IMR-90 (cell line): ENCODE results near the gene GMEB1. TPM values are rescaled to one million over a fixed set of nuclear protein-coding genes. Genes with fewer than 3 reads are reported as not detected.

Source experiments
- ATAC-seq: fragments of 200-7000 bp; cut with Tn5 transposase; 2 replicates; pipeline ENCODE4 v1.9.1; 2020; ENCODE audit warnings: low read depth, mild to moderate bottlenecking, moderate library complexity
- BruUV-seq: library from RNA; stranded (reverse); fragments of 400-500 nt; replicated peaks from 2 replicates; lab custom pipeline; 2021; lab: Mats Ljungman, UMichigan
- CTCF ChIA-PET: fragments of 300-600 bp; formaldehyde crosslinking; extraction: SDS; loops from one replicate; lab custom pipeline; 2021; ENCODE audit warnings: antibody characterized with exemption; lab: Yijun Ruan, JAX
- POLR2A ChIA-PET: fragments of 300-600 bp; sonication (Branson Sonifier 250); formaldehyde crosslinking; loops from one replicate; lab custom pipeline; 2022; ENCODE audit warnings: antibody characterized with exemption; ENCODE audit not compliant: unreplicated experiment; lab: Charles Lee
- DNase-seq: peaks from one replicate; pipeline ENCODE4 v3.0.0; 2013
- H2AFZ ChIP-seq: replicated peaks from 2 replicates; pipeline ENCODE3; 2013; ENCODE audit warnings: low read length, mild to moderate bottlenecking; ENCODE audit not compliant: poor library complexity
- H2AK5ac ChIP-seq: 2 replicates; pipeline ENCODE4 v1.6.1; 2013; ENCODE audit warnings: low read depth, low read length, inconsistent platforms
- H2AK9ac ChIP-seq: replicated peaks from 2 replicates; pipeline ENCODE3; 2013; ENCODE audit warnings: mild to moderate bottlenecking, low read depth, low read length, moderate library complexity; ENCODE audit not compliant: poor library complexity
- H2BK120ac ChIP-seq: 2 replicates; pipeline ENCODE4 v1.6.1; 2013; ENCODE audit warnings: low read depth, low read length, inconsistent platforms
- H2BK15ac ChIP-seq: 3 replicates; pipeline ENCODE4 v1.6.1; 2013; ENCODE audit warnings: low read depth, low read length, inconsistent platforms
- H2BK20ac ChIP-seq: 2 replicates; pipeline ENCODE4 v1.6.1; 2013; ENCODE audit warnings: low read depth, mild to moderate bottlenecking, inconsistent platforms, low read length, moderate library complexity
- H2BK5ac ChIP-seq: 2 replicates; pipeline ENCODE4 v1.6.1; 2013; ENCODE audit warnings: mild to moderate bottlenecking, low read depth, low read length, inconsistent platforms; ENCODE audit not compliant: poor library complexity, severe bottlenecking
- H3K14ac ChIP-seq: replicated peaks from 2 replicates; pipeline ENCODE4 v1.6.1; 2013; ENCODE audit warnings: low read depth, low read length, inconsistent platforms
- H3K18ac ChIP-seq: 2 replicates; pipeline ENCODE4 v1.6.1; 2013; ENCODE audit warnings: low read depth, low read length, control low read depth
- H3K23ac ChIP-seq: 2 replicates; pipeline ENCODE4 v1.6.1; 2013; ENCODE audit warnings: low read depth, low read length, inconsistent platforms
- H3K27ac ChIP-seq: 2 replicates; pipeline ENCODE4 v1.5.1; 2013; ENCODE audit warnings: mild to moderate bottlenecking, control low read depth, low read length; ENCODE audit not compliant: insufficient read depth
- H3K27me3 ChIP-seq: 2 replicates; pipeline ENCODE4 v1.6.1; 2013; ENCODE audit warnings: low read length; ENCODE audit not compliant: control insufficient read depth, insufficient read depth
- H3K36me3 ChIP-seq: 2 replicates; pipeline ENCODE4 v1.6.1; 2013; ENCODE audit warnings: low read length, mixed read lengths; ENCODE audit not compliant: control insufficient read depth, insufficient read depth
- H3K4ac ChIP-seq: 2 replicates; pipeline ENCODE4 v1.6.1; 2013; ENCODE audit warnings: low read depth, low read length, inconsistent platforms
- H3K4me1 ChIP-seq: 2 replicates; pipeline ENCODE4 v1.6.1; 2013; ENCODE audit warnings: low read length, mixed read lengths; ENCODE audit not compliant: control insufficient read depth, insufficient read depth
- H3K4me2 ChIP-seq: 2 replicates; pipeline ENCODE4 v1.6.1; 2013; ENCODE audit warnings: low read depth, mild to moderate bottlenecking, control low read depth, low read length, moderate library complexity
- H3K4me3 ChIP-seq: 2 replicates; pipeline ENCODE4 v1.5.1; 2013; ENCODE audit warnings: low read depth, mild to moderate bottlenecking, control low read depth, low read length, moderate library complexity; ENCODE audit not compliant: insufficient read depth
- H3K56ac ChIP-seq: 2 replicates; pipeline ENCODE4 v1.6.1; 2013; ENCODE audit warnings: low read length, inconsistent platforms; ENCODE audit not compliant: insufficient read depth; ENCODE audit errors: extremely low read depth
- H3K79me1 ChIP-seq, 2 experiments: 2 replicates each; pipeline ENCODE4 v1.6.1; 2013; ENCODE audit warnings: low read length in 2 of 2, inconsistent platforms in 1 of 2, low read depth in 1 of 2
- H3K9ac ChIP-seq: 2 replicates; pipeline ENCODE4 v1.6.1; 2013; ENCODE audit warnings: low read depth, low read length, control low read depth
- H3K9me1 ChIP-seq: 2 replicates; pipeline ENCODE4 v1.6.1; 2013; ENCODE audit warnings: low read length, inconsistent platforms; ENCODE audit not compliant: insufficient read depth
- H3K9me3 ChIP-seq: 2 replicates; pipeline ENCODE4 v1.6.1; 2013; ENCODE audit warnings: low read length; ENCODE audit not compliant: control insufficient read depth, insufficient read depth
- H4K20me1 ChIP-seq: 2 replicates; pipeline ENCODE4 v1.6.1; 2013; ENCODE audit warnings: low read length, inconsistent platforms; ENCODE audit not compliant: insufficient read depth
- H4K5ac ChIP-seq: 2 replicates; pipeline ENCODE4 v1.6.1; 2013; ENCODE audit warnings: mild to moderate bottlenecking, low read depth, low read length, control low read depth
- H4K8ac ChIP-seq, 2 experiments: 2 replicates each; pipeline ENCODE4 v1.6.1; 2013; ENCODE audit warnings: low read depth in 2 of 2, low read length in 2 of 2, control low read depth in 1 of 2, inconsistent platforms in 1 of 2
- H4K91ac ChIP-seq: 2 replicates; pipeline ENCODE4 v1.6.1; 2013; ENCODE audit warnings: low read depth, low read length, inconsistent platforms; ENCODE audit not compliant: insufficient read depth
- BHLHE40 ChIP-seq: fragments of 150-350 bp; IDR thresholded peaks from 2 replicates; pipeline ENCODE4 v1.6.1; 2016; ENCODE audit warnings: mild to moderate bottlenecking, low read depth, low read length
- MAFK ChIP-seq: IDR thresholded peaks from 2 replicates; pipeline ENCODE4 v1.6.1; 2012; ENCODE audit warnings: low read depth, low read length, improper control_type of control experiment
- NFE2L2 ChIP-seq: fragments of 150-350 bp; IDR thresholded peaks from 2 replicates; pipeline ENCODE4 v1.6.1; 2016; ENCODE audit warnings: low read depth, mild to moderate bottlenecking, low read length
- WGBS, 2 experiments: methylation state at CpG; one replicate each; pipeline versions ENCODE4 v1.1.5 to v1.1.7; 2013; ENCODE audit warnings: missing lambda C conversion rate in 2 of 2; ENCODE audit not compliant: insufficient read length in 1 of 2; ENCODE audit errors: extremely low coverage in 2 of 2; 5-methylcytosine and 5-hydroxymethylcytosine counted together
- dilution Hi-C: fragments of 300-500 bp; cut with HindIII; formaldehyde crosslinking; loops from one replicate; pipeline ENCODE4 v1.14.3; 2018; ENCODE audit warnings: low sequenced_read_pairs; ENCODE audit not compliant: unreplicated experiment
- in situ Hi-C: fragments of 300-500 bp; cut with MboI; formaldehyde crosslinking; loops from 3 replicates; pipeline ENCODE4 v1.14.3; 2019; ENCODE audit warnings: low sequenced_read_pairs, inconsistent platforms, mixed read lengths
- intact Hi-C: fragments of 100-400 bp; cut with micrococcal nuclease; formaldehyde crosslinking; loops from 2 replicates; pipeline ENCODE4 v1.10.0; 2022
- polyA plus RNA-seq, 3 experiments: library from polyadenylated mRNA; depleted of rRNA; stranded (reverse); fragments of >200 nt; gene quantifications; 2 replicates each; pipeline ENCODE4 v1.2.3, GENCODE V29; 2012; ENCODE audit warnings: low replicate concordance in 1 of 3
- total RNA-seq: library from RNA; depleted of rRNA; stranded (reverse); fragments of >200 nt; gene quantifications from 2 replicates; pipeline ENCODE4 v1.2.3, GENCODE V29; 2012

GMEB1 gene
- total and polyA plus RNA-seq, 2 of the 4 experiments (the other 2 are of a cell fraction) = 7.1 to 7.9 TPM

GRCh38 chr1:28718586-28719331 lies 50.2 kb downstream of the GMEB1 start:
- ATAC-seq (peak; percentile 87), DNase-seq (peak; percentile 67)
- H3K9me3 ChIP-seq = no peaks in the 10 kb centered on the region

More at GRCh38 chr1:28718586-28719331, 50.2 kb downstream of the GMEB1 start:
- Histone ChIP-seq H3K27ac (peak overlapping the region; percentile 42; the same call in 1 of the 2 replicates), H3K4me3 (no peak overlapping the region), H3K27me3 (no peaks in the 10 kb centered on the region), H4K8ac (peak overlapping the region in 1 of 2 experiments; percentile 63; a peak in 2 of 4 replicates), H3K4ac (peak overlapping the region; percentile 88), H3K14ac (peak overlapping the region; percentile 76), H2BK20ac (peak overlapping the region; percentile 88), H4K5ac (peak overlapping the region; percentile 36), H2BK5ac (peak overlapping the region; percentile 43), H3K9me1 (peaks cover 15% of the 10 kb centered on the region), H3K23ac (peak overlapping the region; percentile 90), H3K36me3 (peaks cover 11% of the 10 kb centered on the region), H2BK120ac (peak overlapping the region; percentile 75), H2AK5ac (peak overlapping the region; percentile 72; the same call in 1 of the 2 replicates), H3K4me2 (no peak overlapping the region), H3K9ac (no peak overlapping the region), H2AK9ac (no peak overlapping the region), H2BK15ac (peak overlapping the region; percentile 33; the same call in 1 of the 3 replicates), H4K91ac (peak overlapping the region; percentile 80), H4K20me1 (no peaks in the 10 kb centered on the region), H3K4me1 (peaks cover 4% of the 10 kb centered on the region), H3K79me1 (peaks cover 0 to 2% of the 10 kb centered on the region in 2 experiments; a peak in 2 of 4 replicates), H3K18ac (peak overlapping the region; percentile 40), H2AFZ (peak overlapping the region; percentile 72), H3K56ac (no peak overlapping the region)
- ChIA-PET CTCF (no interaction called here), POLR2A (no interaction called here)
- 75% methylated on average over 3 of the region's 4 CpGs; no CpG with 5 or more reads in 1 of the 2 experiments for WGBS, 2 experiments
- no TSS peak for BruUV-seq
- in situ Hi-C loops (no loop called here), intact Hi-C loops (no loop called here), dilution Hi-C loops (no loop called here)
- no peak for TF ChIP-seq BHLHE40
- peak; percentile 98 for TF ChIP-seq NFE2L2
- peak; percentile 83 for TF ChIP-seq MAFK
